ENCODE results near the gene LARP1.
A peak's percentile ranks its signal among the peaks of the same experiment; 100 is the strongest.

Gene LARP1

GRCh38 chr5:154766558-154767281 is 11.5 kb downstream of the LARP1 start:
- DNase-seq (ENCODE audit: insufficient read length) (no peak), FAIRE-seq (no peak)
- TF ChIP-seq POLR2AphosphoS5 (IDR thresholded peaks at IDR 0.05; ENCODE audit: low read depth, low read length) (peak; percentile 20; the same call in 1 of the 2 replicates), POLR2A (IDR thresholded peaks at IDR 0.05; ENCODE audit: low read depth, low read length) (no peak; the same call in 1 of the 2 replicates)

GRCh38 chr5:154767576-154767975 is 12.4 kb downstream of the LARP1 start:
- no peak for DNase-seq (ENCODE audit: insufficient read length)
- TF ChIP-seq TAF1 (IDR thresholded peaks at IDR 0.05; ENCODE audit: borderline replicate concordance, low read depth, low read length) (no peak), POLR2A (IDR thresholded peaks at IDR 0.05; ENCODE audit: low read depth, low read length) (no peak), POLR2AphosphoS5 (IDR thresholded peaks at IDR 0.05; ENCODE audit: low read depth, low read length) (no peak)
- no peak for FAIRE-seq

- TF ChIP-seq TAF1 (IDR thresholded peaks at IDR 0.05; ENCODE audit: borderline replicate concordance, low read depth, low read length): no peak
- TF ChIP-seq POLR2AphosphoS5 (IDR thresholded peaks at IDR 0.05; ENCODE audit: low read depth, low read length): no peak
- TF ChIP-seq POLR2A (IDR thresholded peaks at IDR 0.05; ENCODE audit: low read depth, low read length): no peak
- FAIRE-seq (no peak), DNase-seq (ENCODE audit: insufficient read length) (no peak)
Measured at GRCh38 chr5:154768207-154768606, 13.0 kb downstream of the LARP1 start.

GRCh38 chr5:154770111-154770510 is 14.9 kb downstream of the LARP1 start:
- FAIRE-seq (no peak), DNase-seq (ENCODE audit: insufficient read length) (no peak)
- TF ChIP-seq POLR2A (IDR thresholded peaks at IDR 0.05; ENCODE audit: low read depth, low read length) (no peak; the same call in 1 of the 2 replicates), TAF1 (IDR thresholded peaks at IDR 0.05; ENCODE audit: borderline replicate concordance, low read depth, low read length) (no peak), POLR2AphosphoS5 (IDR thresholded peaks at IDR 0.05; ENCODE audit: low read depth, low read length) (no peak; the same call in 1 of the 2 replicates)

- FAIRE-seq (no peak), DNase-seq (ENCODE audit: insufficient read length) (no peak)
- no peak for TF ChIP-seq TAF1 (IDR thresholded peaks at IDR 0.05; ENCODE audit: borderline replicate concordance, low read depth, low read length)
- no peak for TF ChIP-seq POLR2A (IDR thresholded peaks at IDR 0.05; ENCODE audit: low read depth, low read length)
- no peak for TF ChIP-seq POLR2AphosphoS5 (IDR thresholded peaks at IDR 0.05; ENCODE audit: low read depth, low read length)
Measured at GRCh38 chr5:154771383-154771901, 16.3 kb downstream of the LARP1 start.

GRCh38 chr5:154773326-154773725 is 18.1 kb downstream of the LARP1 start:
- TF ChIP-seq POLR2A (IDR thresholded peaks at IDR 0.05; ENCODE audit: low read depth, low read length) (no peak), POLR2AphosphoS5 (IDR thresholded peaks at IDR 0.05; ENCODE audit: low read depth, low read length) (0 out of 2 replicates have a peak, but pooled peaks have one; percentile 5), TAF1 (IDR thresholded peaks at IDR 0.05; ENCODE audit: borderline replicate concordance, low read depth, low read length) (no peak)
- DNase-seq (ENCODE audit: insufficient read length): no peak
- no peak for FAIRE-seq

- DNase-seq (ENCODE audit: insufficient read length): no peak
Measured at GRCh38 chr5:154776167-154776566, 21.0 kb downstream of the LARP1 start.

GRCh38 chr5:154778534-154778933 is 23.4 kb downstream of the LARP1 start:
- FAIRE-seq (no peak), DNase-seq (ENCODE audit: insufficient read length) (no peak)
- TF ChIP-seq POLR2A (IDR thresholded peaks at IDR 0.05; ENCODE audit: low read depth, low read length) (no peak), POLR2AphosphoS5 (IDR thresholded peaks at IDR 0.05; ENCODE audit: low read depth, low read length) (no peak), TAF1 (IDR thresholded peaks at IDR 0.05; ENCODE audit: borderline replicate concordance, low read depth, low read length) (no peak)

More at GRCh38 chr5:154776167-154776566, 21.0 kb downstream of the LARP1 start:
- no peak for FAIRE-seq
- TF ChIP-seq POLR2AphosphoS5 (IDR thresholded peaks at IDR 0.05; ENCODE audit: low read depth, low read length) (no peak), POLR2A (IDR thresholded peaks at IDR 0.05; ENCODE audit: low read depth, low read length) (no peak), TAF1 (IDR thresholded peaks at IDR 0.05; ENCODE audit: borderline replicate concordance, low read depth, low read length) (no peak)

- FAIRE-seq: no peak
- TF ChIP-seq TAF1 (IDR thresholded peaks at IDR 0.05; ENCODE audit: borderline replicate concordance, low read depth, low read length) (no peak), POLR2A (IDR thresholded peaks at IDR 0.05; ENCODE audit: low read depth, low read length) (no peak), POLR2AphosphoS5 (IDR thresholded peaks at IDR 0.05; ENCODE audit: low read depth, low read length) (no peak)
- DNase-seq (ENCODE audit: insufficient read length): no peak
Measured at GRCh38 chr5:154779105-154779504, 23.9 kb downstream of the LARP1 start.

GRCh38 chr5:154780128-154780527 is 25.0 kb downstream of the LARP1 start:
- no peak for DNase-seq (ENCODE audit: insufficient read length)
- TF ChIP-seq TAF1 (IDR thresholded peaks at IDR 0.05; ENCODE audit: borderline replicate concordance, low read depth, low read length) (no peak), POLR2AphosphoS5 (IDR thresholded peaks at IDR 0.05; ENCODE audit: low read depth, low read length) (no peak), POLR2A (IDR thresholded peaks at IDR 0.05; ENCODE audit: low read depth, low read length) (no peak)
- FAIRE-seq: no peak

GRCh38 chr5:154782326-154782725 is 27.1 kb downstream of the LARP1 start:
- DNase-seq (ENCODE audit: insufficient read length) (no peak), FAIRE-seq (no peak)
- TF ChIP-seq TAF1 (IDR thresholded peaks at IDR 0.05; ENCODE audit: borderline replicate concordance, low read depth, low read length) (no peak), POLR2AphosphoS5 (IDR thresholded peaks at IDR 0.05; ENCODE audit: low read depth, low read length) (no peak), POLR2A (IDR thresholded peaks at IDR 0.05; ENCODE audit: low read depth, low read length) (no peak)
